Coronary artery (tissue), 2 donors: ENCODE data around the gene ANO10.
A peak's percentile ranks its signal among the peaks of the same experiment; 100 is the strongest.

Source experiments
- DNase-seq: peaks from one replicate; pipeline ENCODE4 v3.0.0-alpha.2; 2017; ENCODE audit warnings: low spot score
- H3K27ac ChIP-seq, 2 donors: fragments of 200-600 bp; sonication (generic); one replicate each; pipeline ENCODE4 v1.5.1; 2016 to 2019
- H3K4me3 ChIP-seq: fragments of 200-600 bp; sonication (generic); 2 replicates; pipeline ENCODE4 v1.5.1; 2016; ENCODE audit warnings: mild to moderate bottlenecking, moderate library complexity
- CTCF ChIP-seq: fragments of 200-600 bp; sonication (generic); IDR thresholded peaks from one replicate; pipeline ENCODE4 v1.5.1; 2019; ENCODE audit warnings: antibody characterized with exemption

The ANO10 gene

GRCh38 chr3:43649365-43649968 is 27.7 kb upstream of the ANO10 start:
- no peak for TF ChIP-seq CTCF
- Histone ChIP-seq H3K27ac (no peak overlapping the region), H3K4me3 (no peak overlapping the region)
- DNase-seq, result no peak

GRCh38 chr3:43648957-43649356 is 27.1 kb upstream of the ANO10 start:
- no peak overlapping the region for H3K27ac ChIP-seq
- no peak overlapping the region for H3K4me3 ChIP-seq
- no peak for TF ChIP-seq CTCF
- no peak for DNase-seq

GRCh38 chr3:43647331-43648166 is 25.7 kb upstream of the ANO10 start:
- no peak for DNase-seq
- H3K27ac ChIP-seq, result no peak overlapping the region
- no peak for TF ChIP-seq CTCF
- no peak overlapping the region for H3K4me3 ChIP-seq

GRCh38 chr3:43644443-43644842 is 22.6 kb upstream of the ANO10 start:
- DNase-seq, result no peak
- Histone ChIP-seq H3K27ac (no peak overlapping the region), H3K4me3 (no peak overlapping the region)
- no peak for TF ChIP-seq CTCF

GRCh38 chr3:43641306-43642114 is 19.7 kb upstream of the ANO10 start:
- no peak overlapping the region for H3K4me3 ChIP-seq
- TF ChIP-seq CTCF, result no peak
- peak overlapping the region in 1 of 2 donors; percentile 24 for H3K27ac ChIP-seq
- no peak for DNase-seq

GRCh38 chr3:43640681-43641080 is 18.9 kb upstream of the ANO10 start:
- Histone ChIP-seq H3K27ac (no peak overlapping the region), H3K4me3 (no peak overlapping the region)
- no peak for TF ChIP-seq CTCF

More at GRCh38 chr3:43640681-43641080, 18.9 kb upstream of the ANO10 start:
- DNase-seq, result no peak
